Thyroid gland (tissue), 4 donors: ENCODE data around the gene THAP12. TPM values are rescaled to one million over a fixed set of nuclear protein-coding genes. Genes with fewer than 3 reads are reported as not detected.

Experiments
- DNase-seq, 2 donors: peaks; one replicate each; pipeline ENCODE4 v3.0.0-alpha.2; 2019
- H3K27ac ChIP-seq, 3 donors: fragments of 200-600 bp; sonication (generic); 1 replicate in 2 of 3; 2 replicates in 1 of 3; pipeline ENCODE4 v1.5.1; 2016 to 2019; ENCODE audit warnings: mild to moderate bottlenecking in 1 of 3, moderate library complexity in 1 of 3
- H3K27me3 ChIP-seq: fragments of 200-600 bp; sonication (generic); one replicate; pipeline ENCODE4 v1.5.1; 2019
- H3K36me3 ChIP-seq, 2 donors: fragments of 200-600 bp; sonication (generic); one replicate each; pipeline ENCODE4 v1.5.1; 2016 to 2019
- H3K4me1 ChIP-seq, 2 donors: fragments of 200-600 bp; sonication (generic); one replicate each; pipeline ENCODE4 v1.5.1; 2017 to 2019
- H3K4me3 ChIP-seq, 3 donors: fragments of 200-600 bp; sonication (generic); replicated peaks in 1 of 3; 1 replicate in 2 of 3; 2 replicates in 1 of 3; pipeline ENCODE4 v1.5.1; 2016; ENCODE audit warnings: mild to moderate bottlenecking in 1 of 3
- H3K9me3 ChIP-seq: fragments of 200-600 bp; sonication (generic); one replicate; pipeline ENCODE4 v1.5.1; 2017
- POLR2A ChIP-seq, 2 donors: fragments of 450-650 bp; IDR thresholded peaks; one replicate each; pipeline ENCODE4 v1.6.1; 2017; ENCODE audit warnings: antibody characterized with exemption in 2 of 2, mild to moderate bottlenecking in 2 of 2, moderate library complexity in 1 of 2
- WGBS, 2 donors: methylation state at CpG; one replicate each; pipeline ENCODE4 v1.1.5; 2017; 5-methylcytosine and 5-hydroxymethylcytosine counted together
- intact Hi-C: fragments of 100-400 bp; cut with DNase I; formaldehyde crosslinking; loops from one replicate; pipeline ENCODE4 v1.15.1; 2023
- total RNA-seq, 4 donors: library from RNA; depleted of rRNA; stranded (reverse); fragments of >200 nt; gene quantifications; one replicate each; pipeline ENCODE4 v1.2.3, GENCODE V29; 2016
- TF ChIP-seq, protein P1 (sequence below), 6 experiments: fragments of 200-600 bp in 3 of 6; fragments of 450-650 bp in 3 of 6; sonication (generic) in 3 of 6; IDR thresholded peaks; one replicate each; pipeline ENCODE4 v1.5.1; 2016 to 2019; ENCODE audit warnings: antibody characterized with exemption in 6 of 6, mild to moderate bottlenecking in 2 of 6, inconsistent platforms in 1 of 6, moderate library complexity in 1 of 6

The THAP12 gene
- total RNA-seq, 4 donors from 2014 or later = 36.4 to 61.9 (median 43.9) TPM

DNA sequence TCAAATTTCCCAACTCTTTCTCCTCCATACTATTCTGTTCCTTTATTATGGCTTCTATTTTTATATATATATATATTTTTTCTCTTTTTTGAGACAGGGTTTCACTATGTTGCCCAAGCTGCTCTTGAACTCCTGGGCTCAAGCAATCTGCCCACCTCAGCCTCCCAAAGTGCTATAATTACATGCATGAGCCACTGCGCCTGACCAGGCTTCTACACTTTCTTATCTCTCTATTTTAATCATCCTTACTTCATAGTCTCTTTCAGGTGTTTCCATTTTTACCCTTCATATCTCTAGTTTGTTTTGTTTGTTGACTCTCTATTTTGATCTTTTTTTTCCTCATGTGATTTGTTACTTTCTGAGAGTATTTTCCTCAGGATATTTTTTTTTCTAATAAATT lies 20.0 kb upstream of the THAP12 start:
- no peaks in the 10 kb centered on the region for H3K27me3 ChIP-seq
- 96% methylated on average over 1 of the region's 1 CpG for WGBS, 2 donors
- TF ChIP-seq, protein P1, sequence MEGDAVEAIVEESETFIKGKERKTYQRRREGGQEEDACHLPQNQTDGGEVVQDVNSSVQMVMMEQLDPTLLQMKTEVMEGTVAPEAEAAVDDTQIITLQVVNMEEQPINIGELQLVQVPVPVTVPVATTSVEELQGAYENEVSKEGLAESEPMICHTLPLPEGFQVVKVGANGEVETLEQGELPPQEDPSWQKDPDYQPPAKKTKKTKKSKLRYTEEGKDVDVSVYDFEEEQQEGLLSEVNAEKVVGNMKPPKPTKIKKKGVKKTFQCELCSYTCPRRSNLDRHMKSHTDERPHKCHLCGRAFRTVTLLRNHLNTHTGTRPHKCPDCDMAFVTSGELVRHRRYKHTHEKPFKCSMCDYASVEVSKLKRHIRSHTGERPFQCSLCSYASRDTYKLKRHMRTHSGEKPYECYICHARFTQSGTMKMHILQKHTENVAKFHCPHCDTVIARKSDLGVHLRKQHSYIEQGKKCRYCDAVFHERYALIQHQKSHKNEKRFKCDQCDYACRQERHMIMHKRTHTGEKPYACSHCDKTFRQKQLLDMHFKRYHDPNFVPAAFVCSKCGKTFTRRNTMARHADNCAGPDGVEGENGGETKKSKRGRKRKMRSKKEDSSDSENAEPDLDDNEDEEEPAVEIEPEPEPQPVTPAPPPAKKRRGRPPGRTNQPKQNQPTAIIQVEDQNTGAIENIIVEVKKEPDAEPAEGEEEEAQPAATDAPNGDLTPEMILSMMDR (IDR thresholded peaks at IDR 0.05) = no peak
- no peak for TF ChIP-seq POLR2A (IDR thresholded peaks at IDR 0.05)
- H3K27ac ChIP-seq = no peak overlapping the region
- intact Hi-C loops = no loop called here
- H3K4me3 ChIP-seq = no peak overlapping the region
- DNase-seq = no peak
- H3K36me3 ChIP-seq = no peaks in the 10 kb centered on the region
- H3K4me1 ChIP-seq = peaks cover 0 to 4% of the 10 kb centered on the region in 2 donors
- no peaks in the 10 kb centered on the region for H3K9me3 ChIP-seq

DNA sequence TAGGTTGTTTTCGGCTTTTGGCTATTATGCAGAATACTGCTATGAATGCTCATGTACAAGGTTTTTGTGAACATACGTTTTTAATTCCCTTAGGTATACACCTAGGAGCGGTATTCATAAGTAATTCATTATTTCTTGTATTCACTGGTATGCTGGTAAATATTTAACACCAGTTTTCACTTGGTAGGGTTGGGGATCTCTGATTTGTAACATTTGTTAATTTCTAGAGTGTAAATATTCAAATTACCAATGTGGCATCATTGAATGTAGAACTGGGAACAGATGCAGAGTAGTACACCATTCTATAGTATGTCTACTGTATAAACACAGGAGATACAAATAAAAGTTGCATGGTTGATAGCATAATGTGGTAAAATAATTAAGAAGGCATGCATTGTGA lies 16.5 kb upstream of the THAP12 start:
- no peak for TF ChIP-seq POLR2A (IDR thresholded peaks at IDR 0.05)
- TF ChIP-seq, protein P1 (IDR thresholded peaks at IDR 0.05) = no peak

DNA sequence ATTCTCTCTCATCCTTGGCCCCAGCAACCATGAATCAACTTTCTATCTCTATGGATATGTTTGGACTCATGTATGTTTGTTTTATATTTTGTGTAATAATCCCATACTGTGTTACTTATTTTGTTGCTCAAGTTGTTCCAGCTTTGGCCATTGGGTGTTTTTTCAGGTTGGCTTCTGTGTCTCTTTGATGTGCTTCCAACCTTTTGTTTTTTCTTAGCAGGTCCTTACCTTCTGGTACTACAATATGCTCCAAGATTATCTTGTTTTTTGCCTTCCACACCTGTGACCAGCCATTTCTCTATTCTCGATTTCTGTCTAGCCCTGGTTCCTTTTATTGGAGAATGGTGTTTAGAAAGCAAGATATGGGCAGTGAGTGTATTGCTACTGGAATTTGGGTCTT lies 14.4 kb upstream of the THAP12 start:
- no peaks in the 10 kb centered on the region for H3K4me1 ChIP-seq
- 84 to 88% methylated on average over 1 of the region's 1 CpG for WGBS, 2 donors
- TF ChIP-seq POLR2A (IDR thresholded peaks at IDR 0.05) = no peak
- TF ChIP-seq, protein P1 (IDR thresholded peaks at IDR 0.05) = no peak

More for the DNA sequence above, 16.5 kb upstream of the THAP12 start:
- no peak overlapping the region for H3K4me3 ChIP-seq
- H3K9me3 ChIP-seq = no peaks in the 10 kb centered on the region
- no peaks in the 10 kb centered on the region for H3K36me3 ChIP-seq
- H3K4me1 ChIP-seq = peaks cover 0 to 4% of the 10 kb centered on the region in 2 donors
- DNase-seq = no peak
- intact Hi-C loops = no loop called here
- H3K27me3 ChIP-seq = no peaks in the 10 kb centered on the region
- WGBS, 2 donors = 94 to 95% methylated on average over 3 of the region's 3 CpGs
- H3K27ac ChIP-seq = no peak overlapping the region

DNA sequence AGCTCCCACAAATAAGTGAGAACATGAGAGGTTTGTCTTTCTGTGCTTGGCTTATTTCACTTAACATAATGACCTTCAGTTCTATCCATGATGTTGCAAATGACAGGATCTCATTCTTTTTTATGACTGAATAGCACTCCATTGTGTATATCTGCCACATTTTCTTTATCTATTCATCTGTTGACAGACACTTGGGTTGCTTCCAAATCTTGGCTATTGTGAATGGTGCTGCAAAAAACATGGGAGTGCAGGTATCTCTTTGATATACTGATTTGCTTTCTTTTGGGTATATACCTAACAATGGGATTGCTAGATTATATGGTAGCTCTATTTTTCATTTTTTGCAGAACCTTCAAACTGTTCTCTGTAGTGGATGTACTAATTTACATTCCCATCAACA lies 13.5 kb upstream of the THAP12 start:
- no peaks in the 10 kb centered on the region for H3K36me3 ChIP-seq
- H3K27me3 ChIP-seq = no peaks in the 10 kb centered on the region
- intact Hi-C loops = no loop called here
- H3K4me1 ChIP-seq = no peaks in the 10 kb centered on the region
- no peak overlapping the region for H3K27ac ChIP-seq
- no peak overlapping the region for H3K4me3 ChIP-seq
- H3K9me3 ChIP-seq = no peaks in the 10 kb centered on the region
- DNase-seq = no peak
- TF ChIP-seq POLR2A (IDR thresholded peaks at IDR 0.05) = no peak
- TF ChIP-seq, protein P1 (IDR thresholded peaks at IDR 0.05) = no peak

More for the DNA sequence above, 14.4 kb upstream of the THAP12 start:
- no peaks in the 10 kb centered on the region for H3K27me3 ChIP-seq
- no peak for DNase-seq
- H3K4me3 ChIP-seq = no peak overlapping the region
- no peaks in the 10 kb centered on the region for H3K36me3 ChIP-seq
- intact Hi-C loops = no loop called here
- no peak overlapping the region for H3K27ac ChIP-seq
- no peaks in the 10 kb centered on the region for H3K9me3 ChIP-seq

DNA sequence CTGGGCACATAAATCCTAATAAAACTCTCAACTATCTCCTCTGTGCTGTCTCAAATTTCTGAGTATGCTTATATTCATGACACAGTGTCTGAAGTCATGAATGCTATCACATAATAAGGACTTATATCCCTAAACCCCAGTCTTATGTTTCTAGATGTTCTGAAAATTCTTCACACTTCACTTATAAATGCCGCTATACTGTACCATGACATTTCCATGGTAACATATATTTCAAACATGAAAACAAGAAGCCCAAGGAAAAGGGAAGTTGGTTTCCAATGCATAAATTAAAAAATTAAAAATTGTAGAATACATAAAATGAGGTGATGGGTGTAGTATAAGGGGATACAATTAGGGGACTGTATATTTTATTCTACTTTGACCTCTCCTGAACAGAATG lies 11.9 kb upstream of the THAP12 start:
- TF ChIP-seq, protein P1 (IDR thresholded peaks at IDR 0.05) = no peak
- TF ChIP-seq POLR2A (IDR thresholded peaks at IDR 0.05) = no peak
- intact Hi-C loops = no loop called here
- Histone ChIP-seq H3K4me3 (no peak overlapping the region), H3K9me3 (no peaks in the 10 kb centered on the region), H3K36me3 (no peaks in the 10 kb centered on the region), H3K4me1 (no peaks in the 10 kb centered on the region), H3K27ac (no peak overlapping the region), H3K27me3 (no peaks in the 10 kb centered on the region)
- DNase-seq = no peak
- WGBS, 2 donors = 92 to 93% methylated on average over 1 of the region's 1 CpG
